Neural crest cell (in vitro differentiated cells): ENCODE results near the gene PSMB7. TPM values are rescaled to one million over a fixed set of nuclear protein-coding genes. Genes with fewer than 3 reads are reported as not detected.
A peak's percentile ranks its signal among the peaks of the same experiment; 100 is the strongest.

Experiments used
- DNase-seq: peaks from one replicate; pipeline ENCODE4 v3.0.0; 2021; ENCODE audit warnings: low read depth, mixed read lengths, low spot score
- H3K27ac Mint-ChIP-seq: one replicate; pipeline ENCODE4 v1.8.0; 2021; ENCODE audit warnings: mild to moderate bottlenecking, mixed read lengths; ENCODE audit not compliant: unreplicated experiment
- H3K27me3 Mint-ChIP-seq: 2 replicates; pipeline ENCODE4 v1.8.0; 2021; ENCODE audit warnings: low read depth, mild to moderate bottlenecking, mixed read lengths
- H3K36me3 Mint-ChIP-seq: 2 replicates; pipeline ENCODE4 v1.8.0; 2021; ENCODE audit warnings: low read depth, mild to moderate bottlenecking, mixed read lengths
- H3K4me1 Mint-ChIP-seq: 2 replicates; pipeline ENCODE4 v1.8.0; 2021; ENCODE audit warnings: mixed read lengths
- H3K4me3 Mint-ChIP-seq: one replicate; pipeline ENCODE4 v1.8.0; 2021; ENCODE audit warnings: mild to moderate bottlenecking, mixed read lengths
- H3K9me3 Mint-ChIP-seq: 2 replicates; pipeline ENCODE4 v1.8.0; 2021; ENCODE audit warnings: mixed read lengths
- CTCF ChIP-seq: fragments of 200-600 bp; sonication (generic); conservative IDR thresholded peaks from 2 replicates; pipeline ENCODE4 v1.5.0; 2021; ENCODE audit warnings: antibody characterized with exemption, mild to moderate bottlenecking
- total RNA-seq: library from RNA; stranded (reverse); gene quantifications from 2 replicates; pipeline ENCODE4 v1.2.1, GENCODE V29; 2021

PSMB7 gene
- total RNA-seq, 1 donor from 2014 or later: 196 TPM

DNA sequence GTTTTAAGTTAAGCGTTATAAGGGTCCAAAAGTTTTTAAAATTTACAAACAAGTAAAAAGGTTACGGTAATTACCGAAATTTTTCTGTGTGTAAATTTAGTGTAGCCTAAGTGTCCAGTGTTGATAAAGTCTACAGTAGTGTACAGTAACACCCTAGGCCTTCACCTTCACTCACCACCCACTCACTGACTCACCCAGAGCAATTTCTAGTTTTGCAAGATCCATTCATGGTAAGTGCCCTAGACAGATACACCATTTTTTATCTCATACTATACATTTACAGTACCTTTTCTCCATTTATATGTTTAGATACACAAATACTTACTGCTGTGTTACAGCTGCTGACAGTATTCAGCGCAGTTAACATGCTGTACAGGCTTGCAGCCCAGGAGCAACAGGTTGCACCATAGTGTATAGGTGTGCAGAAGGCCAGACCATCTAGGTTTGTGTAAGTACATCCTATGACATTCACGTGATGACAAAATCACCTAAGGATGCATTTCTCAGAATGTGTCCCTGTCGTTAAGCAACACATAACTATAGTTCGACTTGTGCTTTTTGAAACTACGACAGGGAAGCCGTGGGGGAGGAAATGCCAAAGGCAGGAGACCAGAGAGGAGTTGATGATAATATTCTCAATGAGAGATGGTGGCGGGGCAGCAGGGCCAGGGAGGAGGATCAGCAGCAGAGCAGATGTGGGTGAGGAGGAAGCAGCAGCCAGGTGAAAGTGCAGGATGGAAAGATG, 48.6 kb downstream of the PSMB7 start:
- no peak for TF ChIP-seq CTCF
- peaks cover 26% of the 10 kb centered on the region for H3K4me1 Mint-ChIP-seq
- no peak overlapping the region for H3K4me3 Mint-ChIP-seq
- H3K27ac Mint-ChIP-seq: no peak overlapping the region
- H3K36me3 Mint-ChIP-seq: no peaks in the 10 kb centered on the region
- no peaks in the 10 kb centered on the region for H3K9me3 Mint-ChIP-seq
- H3K27me3 Mint-ChIP-seq: no peaks in the 10 kb centered on the region
- DNase-seq: no peak

GRCh38 chr9:124365036-124365435, 50.2 kb downstream of the PSMB7 start:
- H3K27ac Mint-ChIP-seq: peak overlapping the region; percentile 90
- H3K4me3 Mint-ChIP-seq: no peak overlapping the region
- no peaks in the 10 kb centered on the region for H3K9me3 Mint-ChIP-seq
- no peaks in the 10 kb centered on the region for H3K36me3 Mint-ChIP-seq
- TF ChIP-seq CTCF: no peak
- peaks cover 21% of the 10 kb centered on the region for H3K4me1 Mint-ChIP-seq
- no peaks in the 10 kb centered on the region for H3K27me3 Mint-ChIP-seq
- DNase-seq: no peak

- DNase-seq: no peak
- no peaks in the 10 kb centered on the region for H3K9me3 Mint-ChIP-seq
- no peaks in the 10 kb centered on the region for H3K36me3 Mint-ChIP-seq
- H3K4me3 Mint-ChIP-seq: no peak overlapping the region
- no peaks in the 10 kb centered on the region for H3K27me3 Mint-ChIP-seq
- peaks cover 18% of the 10 kb centered on the region for H3K4me1 Mint-ChIP-seq
- H3K27ac Mint-ChIP-seq: no peak overlapping the region
- TF ChIP-seq CTCF: no peak
Measured at GRCh38 chr9:124364141-124364540, 51.1 kb downstream of the PSMB7 start.

GRCh38 chr9:124363326-124364096, 51.7 kb downstream of the PSMB7 start:
- no peak for TF ChIP-seq CTCF
- Mint-ChIP-seq H3K36me3 (no peaks in the 10 kb centered on the region), H3K9me3 (no peaks in the 10 kb centered on the region), H3K27me3 (no peaks in the 10 kb centered on the region), H3K27ac (no peak overlapping the region), H3K4me1 (peaks cover 21% of the 10 kb centered on the region), H3K4me3 (no peak overlapping the region)
- DNase-seq: no peak

DNA sequence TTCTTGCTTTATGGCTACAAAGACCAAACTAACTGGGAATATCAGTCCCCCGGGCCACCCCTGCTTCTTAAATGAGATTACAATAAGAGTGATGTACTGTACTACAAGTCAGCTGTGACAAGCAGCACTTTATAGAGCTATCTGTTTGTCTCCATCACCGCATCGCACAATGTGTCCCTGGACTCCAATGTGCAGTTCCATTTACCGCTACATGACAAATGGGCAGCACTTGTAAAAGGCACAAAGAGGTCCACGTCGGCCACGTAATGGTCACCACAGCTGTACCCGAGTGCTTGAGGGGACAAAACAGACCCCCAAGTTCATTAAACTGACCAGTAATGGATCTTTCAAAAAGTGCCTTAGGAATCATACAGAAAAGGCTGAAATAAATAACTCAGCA, 54.1 kb downstream of the PSMB7 start:
- Mint-ChIP-seq H3K36me3 (no peaks in the 10 kb centered on the region), H3K27ac (no peak overlapping the region), H3K4me1 (peaks cover 31% of the 10 kb centered on the region), H3K9me3 (no peaks in the 10 kb centered on the region), H3K4me3 (no peak overlapping the region), H3K27me3 (no peaks in the 10 kb centered on the region)
- TF ChIP-seq CTCF: no peak
- no peak for DNase-seq
